Esophagus (tissue), 2 donors: ENCODE measurements around the gene KLK1. TPM values are rescaled to one million over a fixed set of nuclear protein-coding genes. Genes with fewer than 3 reads are reported as not detected.
"Not testable (repeated sequence)": the region's sequence is repeated elsewhere in the genome, so short reads cannot be mapped to it uniquely, and the experiment has no call there.

ENCODE experiments used
- H3K27ac ChIP-seq, 2 donors: one replicate each; pipeline ENCODE4 v1.5.1; 2013; ENCODE audit warnings: low read depth in 2 of 2, mild to moderate bottlenecking in 2 of 2, inconsistent platforms in 1 of 2, low read length in 1 of 2, moderate library complexity in 1 of 2
- H3K27me3 ChIP-seq, 2 donors: one replicate each; pipeline ENCODE4 v1.6.1; 2013; ENCODE audit warnings: low read length in 2 of 2, control low read depth in 1 of 2, mild to moderate bottlenecking in 1 of 2; ENCODE audit not compliant: insufficient read depth in 2 of 2, control insufficient read depth in 1 of 2
- H3K36me3 ChIP-seq, 2 donors: one replicate each; pipeline ENCODE4 v1.6.1; 2013; ENCODE audit warnings: low read length in 1 of 2; ENCODE audit not compliant: control insufficient read depth in 2 of 2, insufficient read depth in 2 of 2
- H3K4me1 ChIP-seq, 2 donors: one replicate each; pipeline ENCODE4 v1.6.1; 2013; ENCODE audit warnings: low read length in 1 of 2; ENCODE audit not compliant: control insufficient read depth in 2 of 2, insufficient read depth in 2 of 2
- H3K4me3 ChIP-seq, 2 donors: one replicate each; pipeline ENCODE4 v1.5.1; 2013; ENCODE audit warnings: low read length in 2 of 2, mild to moderate bottlenecking in 2 of 2, low read depth in 1 of 2, moderate library complexity in 1 of 2
- H3K9me3 ChIP-seq, 2 donors: one replicate each; pipeline ENCODE4 v1.6.1; 2013; ENCODE audit warnings: mild to moderate bottlenecking in 2 of 2, low read depth in 1 of 2, low read length in 1 of 2, moderate library complexity in 1 of 2; ENCODE audit not compliant: control insufficient read depth in 2 of 2, insufficient read depth in 1 of 2
- WGBS, 2 donors: extraction: QIAGEN DNeasy Blood & Tissue Kit; methylation state at CpG; one replicate each; pipeline ENCODE4 v1.1.7; 2013; 5-methylcytosine and 5-hydroxymethylcytosine counted together
- polyA plus RNA-seq, 2 donors: library from polyadenylated mRNA; stranded (reverse); fragments of 200-250 nt; gene quantifications; one replicate each; pipeline ENCODE4 v1.2.3, GENCODE V29; 2013
- donor health status: healthy with polysubstance abuse.
- donor health status: Bipolar disorder and iron deficiency.

The KLK1 gene
- polyA plus RNA-seq, 2 donors: 2.0 to 2.8 TPM

- Histone ChIP-seq H3K27me3 (peaks cover 0 to 5% of the 10 kb centered on the region in 2 donors), H3K36me3 (no peaks in the 10 kb centered on the region), H3K27ac (no peak overlapping the region), H3K9me3 (peaks cover 0 to 3% of the 10 kb centered on the region in 2 donors), H3K4me3 (no peak overlapping the region), H3K4me1 (peaks cover 8 to 9% of the 10 kb centered on the region in 2 donors)
- WGBS, 2 donors: 65 to 74% methylated on average over 12 of the region's 12 CpGs
These were observed 4.6 kb downstream of the KLK1 start for GRCh38 chr19:50818859-50819472.

- H3K36me3 ChIP-seq: no peaks in the 10 kb centered on the region
- H3K27me3 ChIP-seq: peaks cover 0 to 5% of the 10 kb centered on the region in 2 donors
- H3K27ac ChIP-seq: no peak overlapping the region
- peaks cover 8 to 9% of the 10 kb centered on the region in 2 donors for H3K4me1 ChIP-seq
- peak overlapping the region in 1 of 2 donors; percentile 2 for H3K4me3 ChIP-seq
- WGBS, 2 donors: 8 to 12% methylated on average over 52 of the region's 52 CpGs
- H3K9me3 ChIP-seq: peaks cover 0 to 3% of the 10 kb centered on the region in 2 donors
These were observed 5.4 kb downstream of the KLK1 start for GRCh38 chr19:50817941-50818858.

GRCh38 chr19:50815439-50815838 is 8.1 kb downstream of the KLK1 start:
- Histone ChIP-seq H3K36me3 (no peaks in the 10 kb centered on the region), H3K4me3 (no peak overlapping the region), H3K4me1 (peaks cover 6 to 9% of the 10 kb centered on the region in 2 donors), H3K27me3 (peaks cover 0 to 5% of the 10 kb centered on the region in 2 donors), H3K27ac (no peak overlapping the region), H3K9me3 (peaks cover 0 to 3% of the 10 kb centered on the region in 2 donors)
- 95 to 97% methylated on average over 1 of the region's 1 CpG for WGBS, 2 donors

DNA sequence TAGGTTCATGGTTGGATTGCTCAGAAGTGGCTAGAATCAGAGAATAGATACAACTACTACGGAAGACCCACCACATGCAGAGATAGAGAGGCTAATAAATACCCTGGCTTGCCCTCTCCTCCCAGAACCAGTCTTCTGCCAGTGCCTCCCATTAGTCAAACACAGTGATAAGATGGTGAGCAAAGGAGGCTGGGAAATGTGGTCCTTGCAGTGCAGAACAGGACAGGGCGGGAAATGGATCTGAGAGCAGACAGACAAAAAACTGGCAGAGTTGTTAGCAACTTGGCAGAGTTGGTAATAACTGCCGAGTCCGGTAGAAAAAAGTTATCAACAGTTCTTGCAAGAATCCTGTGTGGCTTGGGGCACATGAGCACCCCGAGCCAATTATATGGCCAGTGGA is 8.7 kb downstream of the KLK1 start:
- Histone ChIP-seq H3K4me3 (no peak overlapping the region), H3K9me3 (peaks cover 0 to 3% of the 10 kb centered on the region in 2 donors), H3K4me1 (peaks cover 6 to 9% of the 10 kb centered on the region in 2 donors), H3K27me3 (peaks cover 0 to 5% of the 10 kb centered on the region in 2 donors), H3K27ac (no peak overlapping the region), H3K36me3 (no peaks in the 10 kb centered on the region)
- 77% methylated on average over 5 of the region's 5 CpGs for WGBS, 2 donors

GRCh38 chr19:50812474-50812873 is 11.1 kb downstream of the KLK1 start:
- Histone ChIP-seq H3K36me3 (no peaks in the 10 kb centered on the region), H3K27me3 (no peaks in the 10 kb centered on the region), H3K4me3 (no peak overlapping the region), H3K27ac (no peak overlapping the region), H3K4me1 (no peaks in the 10 kb centered on the region), H3K9me3 (no peaks in the 10 kb centered on the region)
- 54 to 72% methylated on average over 3 of the region's 3 CpGs for WGBS, 2 donors

- H3K36me3 ChIP-seq, H3K9me3 ChIP-seq, H3K4me1 ChIP-seq, H3K27me3 ChIP-seq, H3K27ac ChIP-seq, H3K4me3 ChIP-seq: not testable (repeated sequence)
- 77 to 78% methylated on average over 3 of the region's 3 CpGs for WGBS, 2 donors
These were observed 11.9 kb downstream of the KLK1 start for GRCh38 chr19:50811622-50812238.

DNA sequence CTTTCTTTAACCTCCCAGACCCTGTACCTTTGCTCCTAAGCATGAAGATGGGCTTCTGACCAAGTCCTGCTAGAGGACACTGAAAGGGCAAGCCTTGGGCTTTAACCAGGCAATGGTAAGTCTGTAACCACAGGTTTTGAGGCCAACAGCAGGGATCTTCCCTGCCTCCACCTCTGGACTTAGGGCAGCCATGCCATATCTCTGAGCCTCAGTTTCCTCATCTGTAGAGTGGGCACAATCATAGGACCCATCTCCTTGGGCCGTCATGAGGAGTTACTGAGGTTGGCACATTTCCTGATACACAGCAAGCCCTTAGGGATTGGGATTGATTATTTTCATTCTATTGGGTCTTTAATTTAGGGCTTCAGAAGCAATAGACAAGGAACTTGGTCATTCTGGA is 14.7 kb downstream of the KLK1 start:
- no peaks in the 10 kb centered on the region for H3K4me1 ChIP-seq
- H3K9me3 ChIP-seq: no peaks in the 10 kb centered on the region
- H3K27ac ChIP-seq: no peak overlapping the region
- WGBS, 2 donors: 67 to 71% methylated on average over 1 of the region's 1 CpG
- H3K36me3 ChIP-seq: no peaks in the 10 kb centered on the region
- no peaks in the 10 kb centered on the region for H3K27me3 ChIP-seq
- H3K4me3 ChIP-seq: no peak overlapping the region

DNA sequence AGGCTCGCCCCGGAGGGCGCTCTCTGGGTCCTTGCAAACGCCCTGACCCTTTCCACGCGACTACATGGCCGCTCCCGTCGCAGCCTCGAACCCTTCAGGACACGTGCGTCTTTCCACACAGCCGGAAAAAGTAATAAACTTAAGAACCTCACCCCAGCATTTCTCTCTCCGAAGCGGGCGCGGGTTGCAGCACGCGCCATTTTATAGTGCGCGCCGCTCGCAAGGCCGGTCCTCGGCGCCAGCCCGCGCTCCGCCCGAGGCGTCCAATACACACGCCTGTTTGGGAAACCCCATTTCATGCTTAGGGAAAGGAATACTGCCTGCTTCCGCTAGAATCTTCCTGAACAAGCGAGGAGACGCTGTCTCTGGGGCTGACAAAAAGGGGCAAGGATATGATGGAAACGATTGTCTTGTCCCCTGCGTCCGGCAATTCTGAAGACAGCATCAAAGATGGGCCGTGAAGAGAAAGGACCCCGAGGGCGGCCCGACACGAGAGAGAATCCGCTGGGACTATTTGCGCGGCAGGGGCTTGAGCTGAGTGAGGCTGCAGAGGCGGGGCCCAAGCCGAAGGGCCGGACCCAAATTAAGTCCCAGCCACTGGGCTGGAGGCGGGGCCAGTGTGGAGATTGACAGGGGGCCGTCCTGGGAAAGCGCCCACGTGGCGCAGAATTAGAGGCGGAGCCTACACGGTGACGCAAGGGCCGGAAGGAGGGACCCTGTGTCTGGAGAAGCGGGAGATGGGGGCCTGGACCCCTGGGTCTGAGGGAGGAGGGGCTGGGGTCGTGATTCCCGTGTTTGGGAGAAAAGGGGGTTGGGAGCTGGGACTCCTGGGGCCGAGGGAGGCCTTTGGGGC is 18.9 kb downstream of the KLK1 start:
- Histone ChIP-seq H3K4me1 (peaks cover 0 to 2% of the 10 kb centered on the region in 2 donors), H3K27ac (peak overlapping the region; percentile 98), H3K36me3 (peaks cover 0 to 7% of the 10 kb centered on the region in 2 donors), H3K27me3 (no peaks in the 10 kb centered on the region), H3K9me3 (no peaks in the 10 kb centered on the region), H3K4me3 (peak overlapping the region; percentile 73 to 81)
- WGBS, 2 donors: 1% methylated on average over 62 of the region's 62 CpGs
